Inflammatory macrophage treated with lipopolysaccharide for 1 hour (primary cell): Measurements from ENCODE around the gene MTF1.
A peak's percentile ranks its signal among the peaks of the same experiment; 100 is the strongest.

ENCODE experiments used
- DNase-seq, 2 donors: peaks; one replicate each; pipeline ENCODE4 v3.0.0-alpha.2; 2020 to 2022

The MTF1 gene

GRCh38 chr1:37828410-37829074 is 30.9 kb downstream of the MTF1 start:
- DNase-seq = no peak

- DNase-seq = peak; percentile 82 to 89
These were observed 33.9 kb downstream of the MTF1 start for GRCh38 chr1:37825506-37825905.

DNA sequence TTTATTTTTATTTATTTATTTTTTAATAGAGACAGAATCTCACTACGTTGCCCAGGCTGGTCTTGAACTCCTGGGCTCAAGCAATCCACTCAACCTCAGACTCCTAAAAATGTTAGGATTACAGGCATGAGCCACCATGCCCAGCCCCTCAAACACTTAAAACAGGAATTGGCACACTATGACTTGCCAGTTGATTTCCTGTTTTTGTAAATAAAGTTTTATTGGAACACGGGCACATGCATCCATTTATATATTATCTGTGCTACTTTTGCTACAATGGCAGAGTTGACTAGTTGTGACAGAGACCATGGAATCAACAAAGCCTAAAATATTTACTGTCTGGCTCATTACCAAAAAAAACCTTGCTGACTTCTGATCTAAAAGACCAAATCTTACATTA is 35.4 kb downstream of the MTF1 start:
- DNase-seq = no peak

DNA sequence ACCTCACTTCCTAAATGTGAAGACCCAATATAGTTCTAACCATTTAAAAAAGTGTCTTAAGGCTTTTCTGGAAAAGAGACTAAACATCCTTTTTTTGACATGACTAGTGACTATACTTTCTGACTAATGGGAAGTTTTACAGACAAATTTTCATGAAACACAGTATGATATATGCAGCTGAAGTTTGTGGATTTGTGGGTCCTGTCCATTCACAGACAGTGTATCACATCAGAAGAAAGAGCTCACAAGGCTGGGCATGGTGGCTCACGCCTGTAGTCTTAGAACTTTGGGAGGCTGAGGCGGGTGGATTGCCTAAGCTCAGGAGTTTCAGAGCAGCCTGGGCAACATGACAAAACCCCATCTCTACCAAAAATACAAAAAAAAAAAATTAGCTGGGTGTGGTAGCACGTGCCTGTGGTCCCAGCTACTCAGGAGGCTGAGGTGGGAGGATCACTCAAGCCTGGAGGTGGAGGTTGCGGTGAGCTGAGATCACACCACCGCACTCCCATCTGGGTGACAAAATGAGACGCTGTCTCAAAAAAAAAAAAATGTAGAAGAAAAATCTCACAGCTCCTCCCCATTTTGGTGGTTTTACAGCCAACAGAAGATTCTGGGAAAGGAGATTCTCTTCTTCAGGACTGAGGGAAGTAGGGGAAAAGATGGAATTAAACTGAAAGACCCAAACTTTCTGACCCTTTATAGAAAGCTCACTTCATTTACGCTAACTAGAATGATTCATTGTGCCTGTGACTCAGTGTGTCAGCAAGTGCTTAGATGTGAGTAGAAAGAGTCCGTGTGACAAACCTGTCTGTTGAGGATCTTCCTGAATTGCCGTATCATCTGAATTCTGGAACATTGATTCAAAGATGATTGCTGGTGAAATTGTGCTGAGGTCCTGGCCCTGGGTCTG is 36.2 kb downstream of the MTF1 start:
- DNase-seq = peak; percentile 60 to 84

GRCh38 chr1:37821481-37821880 is 37.9 kb downstream of the MTF1 start:
- DNase-seq = no peak

DNA sequence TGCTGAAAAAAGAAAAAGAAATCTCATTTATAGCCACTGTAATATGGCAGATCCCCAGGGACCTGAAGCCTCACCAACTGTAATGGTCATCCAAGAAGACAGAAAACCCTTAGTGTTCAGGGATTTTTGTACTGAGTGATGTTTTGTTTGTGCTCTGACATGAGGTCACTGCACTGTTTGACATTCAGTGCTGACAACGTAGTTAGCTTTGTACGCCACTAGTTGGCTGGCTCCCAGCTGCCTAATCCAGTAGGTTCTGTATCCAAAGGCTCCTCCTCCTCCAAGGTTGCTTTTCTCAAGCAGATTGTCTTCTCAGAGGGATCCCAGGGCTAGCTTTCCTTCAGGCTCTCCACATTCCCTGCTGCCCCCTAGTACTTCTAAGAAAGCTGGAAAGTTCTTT is 41.9 kb downstream of the MTF1 start:
- no peak for DNase-seq

- no peak for DNase-seq
These were observed 45.1 kb downstream of the MTF1 start for GRCh38 chr1:37814252-37814651.

DNA sequence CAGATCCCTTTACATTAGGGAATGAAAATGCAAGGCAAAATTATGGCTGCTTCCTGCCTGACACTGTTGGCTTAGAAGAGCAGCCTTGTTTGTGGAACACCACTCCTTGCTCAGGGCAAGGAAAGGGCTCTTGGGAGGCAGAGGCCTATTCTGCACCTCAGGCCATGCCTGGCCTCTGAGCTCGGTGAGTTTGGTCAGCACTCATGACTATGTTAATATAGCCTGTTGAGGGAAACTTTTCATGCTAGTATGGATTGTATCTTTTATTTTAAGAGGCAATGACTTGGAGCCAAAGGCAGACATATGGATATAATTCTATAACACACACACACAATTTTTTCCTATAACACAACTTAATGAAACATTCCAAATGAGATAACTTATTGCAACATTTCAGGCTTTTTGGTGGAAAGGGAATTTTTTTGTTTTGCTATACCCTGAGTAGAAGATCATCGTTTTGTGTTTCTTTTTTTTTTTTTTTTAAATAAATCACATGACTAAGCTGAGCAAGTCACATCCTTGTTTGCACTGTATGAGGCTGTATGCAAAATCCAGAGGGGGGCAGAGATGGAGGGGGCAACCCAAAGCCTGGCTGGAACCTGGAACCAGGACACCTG is 45.8 kb downstream of the MTF1 start:
- DNase-seq = peak; percentile 44 to 64

GRCh38 chr1:37811027-37811655 is 48.3 kb downstream of the MTF1 start:
- DNase-seq = peak; percentile 80 to 93

DNA sequence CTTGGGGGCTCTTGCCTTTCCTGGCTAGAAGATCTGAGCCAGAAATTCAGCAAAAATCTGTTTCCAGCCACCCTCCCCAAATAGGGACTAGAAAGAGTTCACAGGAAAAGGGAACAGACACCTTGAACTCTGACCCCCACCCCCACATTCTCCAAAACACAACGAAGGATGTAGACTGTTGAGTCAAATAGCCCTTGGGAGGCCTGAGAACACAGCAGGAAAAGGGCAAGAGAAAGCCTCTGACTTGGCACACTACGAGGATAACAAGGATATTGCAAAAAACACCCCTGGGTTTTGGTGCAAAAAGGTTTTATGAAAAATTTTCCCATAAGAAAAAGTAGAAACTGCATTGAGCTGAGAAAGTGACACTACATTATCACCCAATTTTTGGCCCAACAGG is 49.5 kb downstream of the MTF1 start:
- peak; percentile 41 to 47 for DNase-seq

DNA sequence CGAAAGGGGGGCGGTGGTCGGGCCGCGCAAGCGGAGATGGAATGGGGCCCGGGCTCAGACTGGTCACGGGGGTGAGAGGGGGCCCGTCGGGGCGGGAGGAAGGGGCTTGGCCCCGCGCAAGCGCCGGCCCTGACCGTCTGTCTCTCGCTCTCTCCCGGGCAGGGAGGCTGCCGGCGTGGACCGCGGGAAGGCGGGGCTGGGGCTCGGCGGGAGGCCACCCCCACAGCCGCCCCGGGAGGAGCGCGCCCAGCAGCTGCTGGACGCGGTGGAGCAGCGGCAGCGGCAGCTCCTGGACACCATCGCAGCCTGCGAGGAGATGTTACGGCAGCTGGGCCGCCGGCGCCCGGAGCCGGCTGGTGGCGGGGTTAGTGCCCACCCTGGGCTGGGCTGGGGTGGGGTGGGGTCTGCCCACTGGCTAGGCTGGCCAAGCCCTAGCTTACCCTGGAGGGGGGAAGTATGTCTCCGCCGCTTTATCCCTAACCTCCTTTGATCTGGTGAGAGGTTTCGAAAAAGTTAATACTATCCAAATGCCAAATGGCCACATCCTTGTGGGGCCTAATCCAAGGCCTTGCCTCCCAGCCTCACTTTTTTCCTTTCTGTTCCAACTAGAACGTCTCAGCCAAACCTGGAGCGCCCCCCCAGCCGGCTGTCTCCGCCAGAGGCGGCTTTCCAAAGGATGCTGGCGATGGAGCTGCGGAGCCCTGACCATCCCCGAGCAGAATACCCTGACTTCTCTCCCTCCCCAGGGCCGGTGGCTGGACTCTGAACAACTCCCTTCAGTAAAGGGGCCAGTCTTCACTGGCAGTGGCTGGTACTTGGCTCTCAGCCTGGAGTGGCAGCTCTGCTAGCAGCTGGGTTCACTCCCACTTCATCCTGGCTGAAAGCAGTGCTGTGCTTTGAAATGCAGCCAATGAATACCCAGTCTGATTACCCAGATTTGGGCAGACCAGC is 50.7 kb downstream of the MTF1 start:
- DNase-seq = peak; percentile 72 to 77

DNA sequence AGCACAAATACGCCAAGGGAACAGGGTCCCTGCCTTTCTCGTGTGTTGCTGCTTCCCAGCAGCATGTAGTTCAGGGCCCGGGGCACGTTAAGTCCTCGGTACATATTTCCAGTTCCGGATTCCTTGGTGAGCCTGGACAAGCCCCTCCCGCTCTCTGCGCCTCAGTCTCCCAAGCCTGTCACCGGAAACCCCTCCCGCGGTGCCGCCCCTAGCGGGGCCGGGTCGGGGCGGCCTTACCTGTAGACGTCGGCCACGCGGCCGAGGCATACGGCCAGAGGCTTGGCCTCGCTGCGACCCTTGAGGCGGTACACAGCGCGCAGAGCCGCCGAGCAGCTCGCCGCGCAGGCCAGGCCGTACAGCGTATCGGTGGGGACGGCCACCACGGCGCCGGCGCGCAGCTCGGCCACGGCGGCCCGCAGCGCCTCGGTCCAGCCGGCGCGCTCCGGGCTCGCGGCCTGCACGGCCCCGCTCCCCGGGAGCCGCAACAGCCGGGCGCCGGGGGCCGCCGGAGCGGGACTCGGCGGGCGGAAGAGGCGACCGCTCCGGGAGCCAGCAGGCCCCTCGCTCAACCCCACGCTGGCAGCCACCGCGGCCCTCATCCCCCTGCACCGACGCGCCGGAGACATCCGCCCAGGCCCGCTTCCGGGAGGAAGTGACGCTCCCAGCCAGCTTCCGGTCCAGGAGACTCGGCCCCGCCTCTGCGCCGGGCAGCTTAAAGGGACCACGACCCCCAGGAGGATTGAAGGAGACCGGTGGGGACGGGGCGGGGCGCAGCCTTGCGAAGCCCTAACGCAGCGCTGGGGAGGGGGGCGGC is 51.6 kb downstream of the MTF1 start, which contains the start of the genes C1orf122 and YRDC:
Gene C1orf122, plus strand, starts transcription at position 236 of the 814 bp plus-strand sequence. CDS start 615 bp downstream, outside the sequence.
Gene YRDC, minus strand, starts transcription at position 654 of the 814 bp plus-strand sequence. Its CDS starts 28 bp downstream, at position 626.
- peak; percentile 92 to 94 for DNase-seq

- no peak for DNase-seq
These were observed 52.2 kb downstream of the MTF1 start for GRCh38 chr1:37807220-37807554.

DNA sequence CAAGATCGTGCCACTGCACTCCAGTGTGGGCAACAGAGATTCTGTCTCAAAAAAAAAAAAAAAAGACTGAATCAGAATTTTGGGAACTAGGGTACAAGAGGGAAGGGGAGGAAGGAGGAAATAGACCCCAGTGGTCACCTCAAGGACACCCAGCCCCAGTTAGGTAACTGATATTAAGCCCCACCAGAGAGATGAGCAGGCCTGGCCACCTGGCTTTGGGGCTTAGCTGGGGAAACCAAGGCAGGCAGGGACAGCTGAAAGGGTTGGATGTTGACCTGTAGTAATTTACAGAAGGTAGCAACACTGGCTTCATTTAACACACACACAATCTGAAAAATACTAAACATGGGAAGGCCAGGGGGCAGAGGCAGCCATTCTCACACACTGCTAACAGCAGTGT is 57.0 kb downstream of the MTF1 start:
- DNase-seq = no peak

DNA sequence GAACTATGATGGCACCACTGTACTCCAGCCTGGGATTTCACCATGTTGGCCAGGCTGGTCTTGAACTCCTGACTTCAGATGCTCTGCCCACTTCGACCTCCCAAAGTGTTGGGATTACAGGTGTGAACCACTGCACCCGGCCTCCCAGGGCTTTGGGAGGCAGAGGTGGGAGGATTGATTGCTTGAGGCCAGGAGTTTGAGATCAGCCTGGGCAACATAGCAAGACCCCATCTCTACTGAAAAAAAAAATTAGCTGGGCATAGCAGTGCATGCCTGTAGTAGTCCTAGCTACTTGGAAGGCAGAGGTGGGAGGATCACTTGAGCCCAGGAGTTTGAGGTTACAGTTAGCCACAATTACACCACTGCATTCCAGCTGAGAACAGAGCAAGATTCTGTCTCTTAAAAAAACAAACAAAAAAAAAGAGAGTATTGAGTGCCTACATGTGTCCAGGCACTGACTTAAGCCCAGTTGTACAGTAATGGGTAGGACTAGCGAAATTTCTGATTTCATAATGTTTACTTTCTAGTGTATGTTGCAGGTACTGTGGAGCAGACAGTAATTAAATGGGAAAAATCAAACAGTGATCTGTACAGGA is 61.5 kb downstream of the MTF1 start:
- no peak for DNase-seq

GRCh38 chr1:37795340-37796125 is 63.9 kb downstream of the MTF1 start:
- DNase-seq = peak in 1 of 2 donors; percentile 61

DNA sequence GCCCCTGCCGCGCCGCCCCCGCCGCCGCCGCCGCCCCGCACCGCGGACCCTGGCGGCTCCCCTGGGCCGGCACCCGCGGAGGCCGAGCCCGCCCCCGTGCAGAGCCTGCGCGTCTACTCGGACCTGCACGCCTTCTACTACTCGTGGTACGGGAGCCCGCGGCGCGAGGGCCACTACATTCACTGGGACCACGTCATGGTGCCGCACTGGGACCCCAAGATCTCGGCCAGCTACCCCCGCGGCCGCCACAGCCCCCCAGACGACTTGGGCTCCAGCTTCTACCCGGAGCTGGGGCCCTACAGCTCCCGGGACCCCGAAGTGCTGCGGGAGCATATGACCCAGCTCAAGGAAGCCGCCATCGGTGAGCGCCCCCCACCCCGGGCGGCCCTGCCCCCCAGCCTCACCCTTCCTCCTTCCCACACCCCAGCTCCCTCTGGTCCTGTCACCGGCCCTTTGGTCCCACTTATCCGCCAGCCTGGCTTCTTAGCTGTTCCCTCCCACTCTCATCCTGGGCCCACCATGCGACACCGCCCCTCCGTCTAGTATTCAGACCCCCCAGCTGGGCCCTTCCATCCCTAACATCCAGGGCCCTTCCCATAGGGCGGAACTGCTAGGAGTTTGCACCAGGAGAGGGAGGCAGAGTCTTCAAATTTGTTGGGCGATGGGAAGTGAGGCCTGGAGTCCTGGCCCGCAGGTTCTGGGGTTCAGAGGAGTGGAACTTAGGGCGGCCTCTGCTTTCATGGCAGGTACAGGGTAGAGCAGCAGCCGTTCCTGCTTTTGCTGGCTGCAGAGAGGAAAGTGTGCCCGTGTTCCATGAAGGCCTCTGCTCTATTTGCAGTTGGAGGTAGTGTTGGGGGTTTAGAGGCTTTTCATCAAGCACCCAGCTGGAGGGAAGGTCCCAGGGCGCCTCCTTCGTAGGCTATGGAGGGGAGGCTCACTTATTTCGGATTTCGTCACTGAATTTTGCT is 64.7 kb downstream of the MTF1 start:
- DNase-seq = no peak

DNA sequence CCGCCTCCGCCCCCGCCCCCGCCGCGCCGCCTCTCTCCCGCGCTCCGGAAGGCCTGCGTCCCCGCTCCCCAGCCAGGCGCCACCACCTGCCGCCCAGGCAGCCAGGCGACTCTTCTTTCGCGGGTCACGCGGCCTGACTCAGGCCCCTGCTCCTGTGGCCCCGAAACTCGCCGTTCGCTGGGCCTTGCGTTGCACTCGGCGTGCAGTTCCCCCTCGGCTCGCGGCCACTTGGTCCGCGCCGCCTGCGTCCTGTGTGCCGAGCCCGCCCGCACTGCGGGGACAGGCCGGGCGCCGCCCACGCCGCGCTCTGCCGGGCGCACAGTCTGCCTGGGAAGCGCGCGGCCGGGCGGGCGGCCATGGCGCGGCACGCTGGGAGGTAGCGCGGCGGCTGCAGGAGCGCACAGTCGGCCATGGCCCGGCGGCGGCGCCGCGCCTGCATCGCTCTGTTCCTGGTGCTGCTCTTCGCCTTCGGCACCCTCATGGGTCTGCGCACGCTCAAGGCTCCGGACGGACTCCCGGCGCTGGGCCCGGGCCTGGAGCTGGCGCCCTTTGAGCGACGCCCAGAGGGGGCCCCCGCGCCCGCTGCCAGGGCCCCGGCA is 65.5 kb downstream of the MTF1 start, which contains the start of gene MANEAL:
Gene MANEAL, plus strand, starts transcription at position 75 of the 599 bp plus-strand sequence. Its CDS starts 336 bp downstream, at position 411.
- peak; percentile 51 to 52 for DNase-seq
